Effector memory CD4-positive, alpha-beta T cell (primary cell): ENCODE measurements around the gene GORASP1.

Source experiments
- DNase-seq, 3 donors: peaks; one replicate each; pipeline ENCODE4 v3.0.0-alpha.2; 2020
- H3K27ac ChIP-seq: 2 replicates; pipeline ENCODE4 v1.7.0; 2013; ENCODE audit warnings: mild to moderate bottlenecking, low read length, moderate library complexity; ENCODE audit not compliant: insufficient read depth, poor library complexity, severe bottlenecking
- H3K27me3 ChIP-seq: replicated peaks from 2 replicates; pipeline ENCODE4 v1.7.0; 2013; ENCODE audit warnings: mild to moderate bottlenecking, low read length; ENCODE audit not compliant: insufficient read depth, control insufficient read depth, poor library complexity, severe bottlenecking
- H3K36me3 ChIP-seq: 2 replicates; pipeline ENCODE4 v1.7.0; 2013; ENCODE audit warnings: mild to moderate bottlenecking, low read length, moderate library complexity; ENCODE audit not compliant: control insufficient read depth, insufficient read depth
- H3K4me1 ChIP-seq: 2 replicates; pipeline ENCODE4 v1.7.0; 2013; ENCODE audit warnings: low read length, mild to moderate bottlenecking; ENCODE audit not compliant: control insufficient read depth, insufficient read depth, poor library complexity, severe bottlenecking
- H3K4me3 ChIP-seq: 2 replicates; pipeline ENCODE4 v1.7.0; 2013; ENCODE audit warnings: low read length, low read depth, mild to moderate bottlenecking; ENCODE audit not compliant: insufficient read depth, poor library complexity, severe bottlenecking
- H3K9me3 ChIP-seq: 2 replicates; pipeline ENCODE4 v1.7.0; 2013; ENCODE audit warnings: mild to moderate bottlenecking, low read length, moderate library complexity; ENCODE audit not compliant: control insufficient read depth

Gene GORASP1

GRCh38 chr3:39051649-39052561 lies 55.5 kb downstream of the GORASP1 start, which contains the start of the genes SCN11A and WDR48:
SCN11A (minus strand) TSS chr3:39051944; CDS start chr3:38950362, 101,582 bp downstream.
WDR48 (plus strand) TSS chr3:39052016; CDS start chr3:39052026, 10 bp downstream.
- peak within 1 kb of the TSS; percentile 93 for H3K4me3 ChIP-seq
- peak; percentile 85 to 92 (median 86) for DNase-seq
- peak within 1 kb of the TSS; percentile 96 for H3K27ac ChIP-seq
- no peaks in the 10 kb centered on the region for H3K27me3 ChIP-seq
- H3K36me3 ChIP-seq = no peaks in the 10 kb centered on the region
- no peaks in the 10 kb centered on the region for H3K9me3 ChIP-seq
- H3K4me1 ChIP-seq = peaks cover 14% of the 10 kb centered on the region

- Histone ChIP-seq H3K36me3 (no peaks in the 10 kb centered on the region), H3K4me1 (peaks cover 14% of the 10 kb centered on the region), H3K27ac (peak overlapping the region; percentile 13), H3K4me3 (no peak overlapping the region), H3K27me3 (no peaks in the 10 kb centered on the region), H3K9me3 (no peaks in the 10 kb centered on the region)
- no peak for DNase-seq
Measured at GRCh38 chr3:39050029-39050428, 57.4 kb downstream of the GORASP1 start.
